ENCODE results near the gene SEC22A.
"Not testable (repeated sequence)": the region's sequence is repeated elsewhere in the genome, so short reads cannot be mapped to it uniquely, and the experiment has no call there.

SEC22A gene

DNA sequence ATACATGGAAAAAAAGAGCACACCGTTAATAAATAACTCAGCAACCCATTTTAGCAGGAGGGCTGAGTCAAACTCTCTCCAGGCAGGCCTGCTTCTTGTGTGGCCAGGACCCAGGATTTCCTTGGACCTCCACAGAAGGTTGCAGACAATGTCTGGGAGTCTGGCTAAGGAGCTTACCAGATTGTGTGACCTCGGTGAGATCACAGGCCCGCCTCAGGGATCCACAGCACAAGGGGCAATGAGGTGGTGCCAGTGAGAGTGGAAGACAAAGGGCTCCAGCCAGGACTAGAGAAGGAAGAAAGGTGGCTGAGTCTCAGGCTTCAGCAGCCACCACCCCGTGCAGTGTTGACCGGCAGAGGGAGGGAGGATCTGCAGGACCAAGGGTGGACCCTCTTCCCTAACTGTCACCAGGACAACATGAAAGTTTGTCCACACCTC lies 32.2 kb upstream of the SEC22A start:
- DNase-seq (ENCODE audit: low read depth): no peak
- H3K4me3 ChIP-seq (ENCODE audit: low read depth, low read length): no peak overlapping the region

DNA sequence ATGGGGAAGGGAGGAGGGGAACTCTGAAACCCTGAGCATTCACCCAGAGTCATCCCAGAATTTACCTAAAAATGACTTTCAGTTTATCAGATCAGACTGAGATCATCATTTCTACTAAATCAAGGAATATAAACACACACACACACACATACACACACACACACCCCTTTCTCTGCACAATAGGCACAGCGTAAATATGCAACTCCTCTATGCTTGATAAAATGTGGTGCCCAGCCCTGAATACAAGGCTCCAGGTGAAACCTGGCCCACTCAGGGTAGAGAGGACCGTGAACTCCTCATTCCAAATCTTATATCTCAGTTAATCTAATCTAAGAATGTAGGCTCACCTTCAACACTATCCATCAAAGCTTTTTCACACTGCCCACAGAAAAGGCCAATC lies 31.8 kb upstream of the SEC22A start:
- no peak for DNase-seq (ENCODE audit: low read depth)
- H3K4me3 ChIP-seq (ENCODE audit: low read depth, low read length): no peak overlapping the region

DNA sequence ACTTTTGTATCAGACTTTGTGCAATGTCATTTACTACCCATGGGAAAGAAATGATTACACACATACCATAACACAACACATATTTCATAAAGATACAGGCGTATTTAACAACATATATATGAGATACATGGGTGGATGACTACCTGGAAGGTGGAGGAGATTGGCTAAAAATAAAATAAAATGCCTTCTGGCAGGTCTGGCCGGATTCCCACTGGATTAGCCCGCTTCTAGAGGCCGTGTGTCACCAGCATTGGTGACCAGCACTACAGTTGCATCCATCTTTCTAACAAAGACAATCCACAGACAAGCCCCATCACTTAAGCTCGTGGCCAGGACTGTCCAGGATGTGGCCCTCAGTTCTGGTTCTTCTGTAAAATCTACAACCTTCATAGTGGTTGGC lies 21.0 kb upstream of the SEC22A start:
- no peak for DNase-seq (ENCODE audit: low read depth)
- no peak overlapping the region for H3K4me3 ChIP-seq (ENCODE audit: low read depth, low read length)

DNA sequence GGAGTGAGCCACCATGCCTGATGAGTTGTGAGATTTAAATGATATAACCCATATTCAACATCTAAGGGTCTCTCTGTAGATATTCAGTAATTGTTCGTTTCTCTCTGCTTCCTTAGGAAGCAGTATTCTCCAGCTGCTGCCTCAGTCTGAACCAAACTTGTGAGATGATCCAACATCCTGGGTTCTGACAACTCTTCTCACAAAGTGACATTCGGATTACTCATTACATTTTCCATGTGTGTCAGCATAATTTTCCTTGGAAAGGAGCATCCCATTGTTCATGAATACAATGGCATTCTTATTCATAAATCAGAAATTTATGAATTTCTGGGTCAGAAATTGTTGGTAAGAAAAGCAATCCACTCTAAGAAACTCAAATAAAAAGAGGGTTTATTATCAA lies 15.0 kb upstream of the SEC22A start:
- no peak overlapping the region for H3K4me3 ChIP-seq (ENCODE audit: low read depth, low read length)
- no peak for DNase-seq (ENCODE audit: low read depth)

DNA sequence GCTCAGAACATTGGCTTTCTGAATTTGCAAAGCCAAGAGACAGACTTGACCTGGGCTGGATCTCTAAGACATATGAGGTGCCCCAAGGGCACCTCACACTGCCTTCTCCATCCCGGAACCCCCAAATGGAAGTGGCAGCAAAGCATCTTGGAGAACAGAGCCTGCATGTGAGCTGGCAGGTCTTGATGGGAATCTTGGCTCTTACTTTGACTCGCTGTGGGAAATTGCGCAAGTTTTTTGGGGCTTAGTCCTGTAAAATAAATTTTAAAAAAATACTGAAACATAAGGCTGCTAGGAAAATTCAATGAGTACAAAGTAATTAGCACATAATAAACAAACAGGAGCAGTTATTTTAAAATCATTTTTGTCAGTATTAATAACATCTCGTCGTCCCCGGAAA lies 13.7 kb upstream of the SEC22A start:
- DNase-seq (ENCODE audit: low read depth): no peak
- H3K4me3 ChIP-seq (ENCODE audit: low read depth, low read length): no peak overlapping the region

- H3K4me3 ChIP-seq (ENCODE audit: low read depth, low read length): no peak overlapping the region
- DNase-seq (ENCODE audit: low read depth): no peak
Measured at GRCh38 chr3:123193448-123194101, 8.2 kb upstream of the SEC22A start.

DNA sequence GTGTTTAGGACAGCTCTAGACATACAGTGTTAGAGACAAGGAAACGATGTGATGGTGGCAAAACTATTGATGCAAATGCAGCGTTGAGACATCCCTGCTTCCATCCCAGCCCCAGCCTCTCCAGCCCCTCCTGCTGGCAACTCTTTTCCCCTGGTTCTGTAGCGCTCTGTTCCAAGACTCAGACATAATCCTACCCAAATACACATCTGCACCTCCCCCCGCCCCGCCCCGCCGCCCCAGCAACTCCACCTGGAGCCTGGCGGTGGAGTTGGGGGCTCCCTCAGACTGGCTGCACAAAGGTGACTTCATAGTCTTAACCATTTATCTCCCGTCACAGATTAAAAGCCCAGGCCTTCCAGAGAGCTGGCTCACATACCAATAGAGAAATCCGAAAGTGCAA lies 7.2 kb upstream of the SEC22A start:
- no peak for DNase-seq (ENCODE audit: low read depth)
- no peak overlapping the region for H3K4me3 ChIP-seq (ENCODE audit: low read depth, low read length)

DNA sequence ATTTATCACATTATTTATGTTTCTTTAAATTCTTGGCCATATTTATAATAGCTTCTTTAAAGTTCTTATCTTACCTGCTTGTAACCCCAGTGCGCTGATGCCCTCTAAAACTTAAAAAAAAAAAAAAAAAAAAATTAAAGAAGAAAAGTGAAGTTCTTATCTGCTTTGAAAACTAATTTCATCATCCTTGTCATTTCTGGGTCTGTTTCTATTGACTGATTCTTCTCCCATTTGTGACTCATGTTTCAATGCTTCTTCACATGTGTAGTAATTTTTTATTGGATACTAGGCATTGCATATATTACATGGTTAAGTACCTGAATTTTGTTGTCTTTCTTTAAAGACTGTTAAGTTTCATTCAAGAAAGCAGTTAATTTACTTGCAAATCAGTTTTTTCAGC lies 3.4 kb upstream of the SEC22A start:
- no peak for DNase-seq (ENCODE audit: low read depth)
- H3K4me3 ChIP-seq (ENCODE audit: low read depth, low read length): no peak overlapping the region

DNA sequence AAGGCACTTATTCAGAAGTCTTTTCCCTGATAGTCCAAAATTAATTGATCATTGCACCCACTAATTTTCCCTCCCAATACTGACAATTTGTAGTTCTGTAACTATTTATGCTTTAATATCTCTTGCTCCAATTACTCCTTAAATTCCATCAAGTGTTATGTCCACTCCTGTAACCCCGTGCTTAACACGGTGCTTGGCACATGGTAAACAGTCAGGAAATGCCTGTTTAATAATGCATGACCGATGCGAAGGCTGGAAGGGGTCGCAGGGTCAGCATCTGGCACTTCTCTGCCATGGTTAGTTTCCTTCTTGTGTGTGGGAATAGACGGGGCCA lies 553 bp upstream of the SEC22A start:
- DNase-seq (ENCODE audit: low read depth): no peak
- H3K4me3 ChIP-seq (ENCODE audit: low read depth, low read length): peak overlapping the region; percentile 95

- no peak for DNase-seq (ENCODE audit: low read depth)
- H3K4me3 ChIP-seq (ENCODE audit: low read depth, low read length): peak overlapping the region; percentile 95
Measured at GRCh38 chr3:123202451-123202850, 708 bp downstream of the SEC22A start.

DNA sequence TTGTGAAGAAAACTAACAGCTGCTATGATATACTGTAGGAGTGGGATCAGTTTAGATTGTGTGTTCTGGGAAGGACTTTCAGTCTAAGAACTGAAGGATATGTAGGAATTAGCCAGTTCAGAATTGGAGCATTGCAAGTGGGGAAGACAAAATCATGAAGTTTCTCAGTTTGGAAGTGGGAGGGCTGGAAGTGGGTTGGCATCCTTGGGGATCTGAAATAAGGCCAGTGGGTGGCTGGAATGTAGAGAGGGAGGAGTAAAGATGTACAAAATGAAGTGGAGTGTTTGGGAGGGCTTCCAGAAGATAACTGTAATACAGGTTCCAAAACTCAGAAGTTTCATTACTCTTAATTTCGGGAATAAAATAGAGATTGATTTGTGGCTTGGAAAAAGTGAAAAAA lies 17.2 kb downstream of the SEC22A start:
- no peak overlapping the region for H3K4me3 ChIP-seq (ENCODE audit: low read depth, low read length)
- DNase-seq (ENCODE audit: low read depth): no peak

- not testable (repeated sequence) for DNase-seq (ENCODE audit: low read depth); H3K4me3 ChIP-seq (ENCODE audit: low read depth, low read length)
Measured at GRCh38 chr3:123221369-123221768, 19.6 kb downstream of the SEC22A start.

DNA sequence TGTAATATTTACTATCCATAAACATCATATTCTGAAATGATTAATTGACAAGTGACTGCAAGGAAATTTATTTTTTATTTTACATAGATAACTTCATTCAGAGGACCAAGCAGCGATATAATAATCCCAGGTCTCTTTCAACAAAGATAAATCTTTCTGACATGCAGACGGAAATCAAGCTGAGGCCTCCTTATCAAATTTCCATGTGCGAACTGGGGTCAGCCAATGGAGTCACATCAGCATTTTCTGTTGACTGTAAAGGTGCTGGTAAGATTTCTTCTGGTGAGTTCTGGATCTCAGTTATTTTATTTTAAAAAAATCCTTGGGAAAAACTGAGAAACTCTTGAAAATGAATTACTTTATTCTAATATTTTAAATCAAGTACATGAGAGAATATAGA lies 23.3 kb downstream of the SEC22A start:
- H3K4me3 ChIP-seq (ENCODE audit: low read depth, low read length): no peak overlapping the region
- no peak for DNase-seq (ENCODE audit: low read depth)

DNA sequence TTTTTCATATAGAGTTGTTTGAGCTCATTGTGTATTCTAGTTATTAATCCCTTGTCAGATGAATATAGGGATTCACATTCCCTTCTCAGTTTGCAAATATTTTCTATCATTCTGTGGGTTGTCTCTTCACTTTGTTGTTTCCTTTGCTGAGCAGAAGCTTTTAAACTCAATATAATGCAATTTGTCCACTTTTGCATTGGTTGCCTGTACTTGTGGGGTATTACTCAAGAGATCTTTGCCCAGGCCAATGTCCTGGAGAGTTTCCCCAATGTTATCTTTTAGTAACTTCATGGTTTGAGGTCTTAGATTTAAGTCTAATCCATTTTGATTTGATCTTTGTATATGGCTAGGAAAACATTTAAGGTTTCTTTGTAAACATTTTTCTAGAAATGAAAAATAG lies 24.8 kb downstream of the SEC22A start:
- DNase-seq (ENCODE audit: low read depth): no peak
- no peak overlapping the region for H3K4me3 ChIP-seq (ENCODE audit: low read depth, low read length)

DNA sequence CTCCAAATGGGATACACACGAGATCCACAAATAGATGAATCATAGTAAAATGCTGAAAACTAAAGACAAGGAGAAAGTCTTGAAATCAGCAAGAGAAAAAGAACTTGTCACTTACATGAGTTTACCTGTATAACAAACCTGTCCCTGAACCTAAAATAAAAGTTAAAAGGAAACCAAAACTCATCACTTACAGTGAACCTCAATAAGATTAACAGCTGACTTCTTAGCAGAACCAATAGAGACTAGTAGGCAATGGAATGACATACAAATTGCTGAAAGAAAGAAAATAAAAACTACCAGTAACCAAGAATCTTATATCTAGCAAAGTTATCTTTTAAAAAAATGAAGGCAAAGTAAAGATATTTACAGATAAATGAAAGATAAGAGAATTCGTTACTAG lies 27.4 kb downstream of the SEC22A start:
- no peak for DNase-seq (ENCODE audit: low read depth)
- no peak overlapping the region for H3K4me3 ChIP-seq (ENCODE audit: low read depth, low read length)

DNA sequence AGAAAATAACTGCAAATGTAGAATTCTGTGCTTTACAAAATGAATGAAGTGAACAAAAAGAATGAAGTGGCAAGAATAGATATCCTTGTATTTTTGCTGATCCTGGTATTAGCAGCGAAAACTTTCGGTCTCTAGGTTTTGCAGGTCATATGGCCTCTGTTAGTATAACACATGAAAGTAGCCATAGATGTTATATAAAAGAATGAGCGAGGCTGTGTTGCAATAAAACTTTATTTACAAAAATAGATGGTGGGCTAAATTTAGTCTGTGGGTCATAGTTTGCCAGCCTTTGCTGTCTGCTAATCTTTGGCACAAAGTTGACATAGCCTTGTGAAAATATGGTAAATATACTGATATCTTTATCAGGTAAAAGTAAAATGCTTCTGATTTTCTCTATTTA lies 35.2 kb downstream of the SEC22A start:
- no peak overlapping the region for H3K4me3 ChIP-seq (ENCODE audit: low read depth, low read length)
- DNase-seq (ENCODE audit: low read depth): no peak

GRCh38 chr3:123239186-123239585 lies 37.4 kb downstream of the SEC22A start:
- DNase-seq (ENCODE audit: low read depth); H3K4me3 ChIP-seq (ENCODE audit: low read depth, low read length): not testable (repeated sequence)

DNA sequence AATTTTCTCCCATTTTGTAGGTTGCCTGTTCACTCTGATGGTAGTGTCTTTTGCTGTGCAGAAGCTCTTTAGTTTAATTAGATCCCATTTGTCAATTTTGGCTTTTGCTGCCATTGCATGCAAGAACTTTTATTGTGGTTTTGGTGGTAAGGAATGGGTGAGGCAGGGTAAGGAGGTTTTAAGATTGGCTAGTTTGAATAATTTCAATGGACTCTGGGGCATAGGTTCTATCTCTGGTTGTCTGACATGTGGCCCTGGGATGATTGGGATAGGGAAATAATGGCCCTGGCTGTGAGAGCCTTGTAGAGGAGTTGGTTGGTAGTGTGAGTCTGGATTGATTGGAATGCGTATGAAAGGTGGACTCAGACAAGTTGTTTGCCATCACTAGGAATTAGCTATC lies 38.0 kb downstream of the SEC22A start:
- DNase-seq (ENCODE audit: low read depth): no peak
- no peak overlapping the region for H3K4me3 ChIP-seq (ENCODE audit: low read depth, low read length)

DNA sequence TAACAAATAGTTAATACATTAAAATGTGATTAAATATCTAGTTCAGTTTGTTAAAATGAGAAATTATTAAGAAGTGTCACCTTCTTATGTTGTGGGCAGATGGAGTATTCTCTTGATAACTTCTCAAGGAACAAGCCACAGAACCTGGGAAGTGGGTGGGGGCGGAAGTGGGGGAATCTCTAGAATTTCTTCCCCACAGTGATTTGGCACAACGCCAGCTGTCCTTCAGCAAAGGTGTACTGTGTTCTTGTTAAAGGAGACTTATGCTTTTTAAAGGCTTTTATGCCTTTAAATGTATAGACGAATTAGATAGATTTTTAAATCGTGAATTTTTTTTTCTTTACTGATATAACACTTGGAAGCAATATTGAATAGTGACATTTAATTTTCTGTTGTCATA lies 42.4 kb downstream of the SEC22A start:
- no peak overlapping the region for H3K4me3 ChIP-seq (ENCODE audit: low read depth, low read length)
- DNase-seq (ENCODE audit: low read depth): no peak

DNA sequence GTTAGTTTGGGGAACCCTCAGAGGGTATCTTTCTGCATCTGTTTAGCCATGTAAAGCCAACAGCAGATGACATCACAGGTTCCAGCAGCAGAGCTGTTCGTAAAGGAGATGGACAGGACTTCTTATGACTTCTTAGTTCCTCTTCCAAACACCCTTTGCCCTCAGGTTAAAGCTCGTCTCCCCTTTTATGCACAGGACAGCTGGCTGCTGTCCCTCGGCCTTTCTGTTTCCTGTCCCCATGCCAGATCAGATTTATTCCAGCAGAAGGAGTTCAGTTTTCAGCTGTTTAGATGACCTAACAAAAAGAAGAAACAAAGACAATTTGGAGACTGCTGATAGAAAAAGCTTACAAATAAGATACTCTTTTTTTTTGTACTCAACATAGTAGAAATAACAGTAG lies 45.1 kb downstream of the SEC22A start:
- no peak overlapping the region for H3K4me3 ChIP-seq (ENCODE audit: low read depth, low read length)
- no peak for DNase-seq (ENCODE audit: low read depth)

DNA sequence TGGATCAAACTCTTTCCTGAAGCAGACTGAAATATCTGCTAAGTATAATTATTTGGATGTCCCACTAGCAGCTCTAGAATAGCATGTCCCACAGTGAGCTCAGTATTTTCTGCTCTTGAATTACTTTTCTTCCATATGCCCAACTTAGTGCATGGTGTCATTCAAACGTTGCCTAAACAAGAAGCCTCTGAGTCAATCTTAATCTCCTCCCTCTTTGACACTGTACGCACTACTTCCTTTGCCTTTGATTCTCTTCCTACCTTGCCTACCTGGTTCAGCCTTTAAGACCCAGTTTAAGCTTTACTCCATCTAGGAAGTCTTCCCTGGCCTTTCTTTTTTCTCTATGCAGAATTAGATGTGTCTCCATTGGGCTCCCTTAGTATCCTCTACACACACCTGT lies 54.5 kb downstream of the SEC22A start:
- H3K4me3 ChIP-seq (ENCODE audit: low read depth, low read length): no peak overlapping the region
- DNase-seq (ENCODE audit: low read depth): no peak

DNA sequence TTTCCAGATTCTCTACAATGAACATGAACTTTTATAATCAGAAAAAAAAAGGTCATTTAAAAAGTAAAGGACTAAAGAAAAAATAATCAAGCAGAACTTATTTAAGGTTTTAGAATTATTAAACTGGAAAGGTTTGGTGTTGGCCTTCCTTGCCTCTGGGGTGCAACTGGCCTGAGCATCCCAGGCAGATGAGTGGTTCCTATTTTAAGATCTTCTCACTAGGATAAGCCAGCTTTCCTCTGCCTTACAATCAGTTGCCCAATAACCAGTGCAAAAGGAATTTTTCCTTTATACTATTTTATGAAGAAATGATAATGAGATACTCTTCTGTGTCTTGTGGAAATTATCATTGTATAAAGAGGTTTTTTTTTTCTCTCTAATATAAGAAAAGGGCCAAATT lies 56.6 kb downstream of the SEC22A start:
- H3K4me3 ChIP-seq (ENCODE audit: low read depth, low read length): no peak overlapping the region
- DNase-seq (ENCODE audit: low read depth): no peak
